Measurements from ENCODE around the gene S1PR5.

GRCh38 chr19:10508036-10508435 is 9.2 kb downstream of the S1PR5 start:
- no peak for TF ChIP-seq CTCF (IDR thresholded peaks at IDR 0.05; ENCODE audit: low read depth, low read length, missing input control)
- TF ChIP-seq EGR1 (IDR thresholded peaks at IDR 0.05; ENCODE audit: low read depth in 2 of 2) = no peak
- TF ChIP-seq ZBTB33 (IDR thresholded peaks at IDR 0.05) = no peak

Data from liver (tissue), 3 donors.